ENCODE measurements around the gene KCNIP3. TPM values are rescaled to one million over a fixed set of nuclear protein-coding genes. Genes with fewer than 3 reads are reported as not detected.

The KCNIP3 gene
- total and polyA plus RNA-seq, 4 donors: 1.8 to 2.7 (median 2.1) TPM

DNA sequence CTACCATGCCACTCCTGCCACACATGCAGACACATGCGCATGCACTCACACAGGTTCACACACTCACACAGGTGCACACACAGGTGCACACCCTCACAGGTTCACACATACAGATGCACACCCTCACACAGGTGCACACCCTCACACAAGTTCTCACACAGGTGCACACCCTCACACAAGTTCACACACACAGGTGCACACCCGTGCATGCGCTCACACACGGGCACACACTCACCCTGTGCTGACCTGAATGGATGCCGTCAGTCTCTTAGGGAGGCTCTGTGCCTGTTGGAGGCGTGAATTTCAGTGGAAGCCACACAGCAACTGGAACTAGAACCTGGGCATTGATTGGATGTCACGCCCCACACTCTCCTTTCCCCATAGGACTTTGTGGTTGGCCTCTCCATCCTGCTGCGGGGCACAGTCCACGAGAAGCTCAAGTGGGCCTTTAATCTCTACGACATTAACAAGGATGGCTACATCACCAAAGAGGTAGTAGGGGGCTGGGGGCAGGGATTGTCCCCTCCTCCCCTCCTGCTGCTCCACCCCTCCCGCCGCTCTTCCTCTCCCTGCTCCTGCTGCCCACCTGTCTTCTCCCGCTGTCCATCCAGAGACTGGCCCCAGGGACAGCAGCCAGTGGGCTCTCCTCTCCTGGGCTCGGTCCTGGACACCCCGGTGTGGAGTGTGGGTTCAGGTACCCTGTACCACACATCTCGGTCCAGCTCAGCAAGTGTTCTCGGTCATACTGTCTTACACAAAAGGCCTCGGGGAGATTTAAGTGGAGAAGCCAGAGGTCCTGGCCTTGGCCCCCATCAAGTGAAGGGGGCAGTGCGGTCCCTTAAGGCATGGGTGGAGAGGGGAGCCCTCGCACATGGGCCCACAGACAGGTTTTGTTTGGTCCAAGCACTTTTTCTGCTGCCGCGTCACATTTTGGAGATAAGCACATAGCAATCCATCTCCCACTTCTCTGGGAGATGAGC is 84.4 kb downstream of the KCNIP3 start:
- DNase-seq (no peak), ATAC-seq (ENCODE audit: insufficient read depth, low FRiP score) (no peak)
- WGBS, 2 donors: 84 to 89% methylated on average over 22 of the region's 22 CpGs
- Histone ChIP-seq H3K27me3 (ENCODE audit: control insufficient read depth in 3 of 3, insufficient read depth in 3 of 3, low read length in 2 of 3) (no peaks in the 10 kb centered on the region), H3K36me3 (ENCODE audit: control insufficient read depth in 4 of 4, insufficient read depth in 4 of 4, low read length in 4 of 4) (no peaks in the 10 kb centered on the region), H3K9ac (ENCODE audit: insufficient read depth in 1 of 2, low read length in 2 of 2) (no peak overlapping the region), H3K27ac (ENCODE audit: low read depth in 1 of 2, low read length in 1 of 2) (no peak overlapping the region), H3K4me3 (no peak overlapping the region), H3K4me1 (ENCODE audit: control insufficient read depth in 5 of 5, insufficient read depth in 5 of 5, low read length in 5 of 5) (peaks cover 0 to 13% (median 0%) of the 10 kb centered on the region in 5 donors), H3K9me3 (ENCODE audit: control insufficient read depth in 4 of 4, insufficient read depth in 3 of 4, low read length in 3 of 4) (no peaks in the 10 kb centered on the region)
- TF ChIP-seq, protein P1, sequence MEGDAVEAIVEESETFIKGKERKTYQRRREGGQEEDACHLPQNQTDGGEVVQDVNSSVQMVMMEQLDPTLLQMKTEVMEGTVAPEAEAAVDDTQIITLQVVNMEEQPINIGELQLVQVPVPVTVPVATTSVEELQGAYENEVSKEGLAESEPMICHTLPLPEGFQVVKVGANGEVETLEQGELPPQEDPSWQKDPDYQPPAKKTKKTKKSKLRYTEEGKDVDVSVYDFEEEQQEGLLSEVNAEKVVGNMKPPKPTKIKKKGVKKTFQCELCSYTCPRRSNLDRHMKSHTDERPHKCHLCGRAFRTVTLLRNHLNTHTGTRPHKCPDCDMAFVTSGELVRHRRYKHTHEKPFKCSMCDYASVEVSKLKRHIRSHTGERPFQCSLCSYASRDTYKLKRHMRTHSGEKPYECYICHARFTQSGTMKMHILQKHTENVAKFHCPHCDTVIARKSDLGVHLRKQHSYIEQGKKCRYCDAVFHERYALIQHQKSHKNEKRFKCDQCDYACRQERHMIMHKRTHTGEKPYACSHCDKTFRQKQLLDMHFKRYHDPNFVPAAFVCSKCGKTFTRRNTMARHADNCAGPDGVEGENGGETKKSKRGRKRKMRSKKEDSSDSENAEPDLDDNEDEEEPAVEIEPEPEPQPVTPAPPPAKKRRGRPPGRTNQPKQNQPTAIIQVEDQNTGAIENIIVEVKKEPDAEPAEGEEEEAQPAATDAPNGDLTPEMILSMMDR (IDR thresholded peaks at IDR 0.05; ENCODE audit: control extremely low read depth, extremely low read depth): no peak

- TF ChIP-seq, protein P1 (IDR thresholded peaks at IDR 0.05; ENCODE audit: control extremely low read depth, extremely low read depth): no peak
- no peaks in the 10 kb centered on the region for H3K9me3 ChIP-seq (ENCODE audit: control insufficient read depth in 4 of 4, insufficient read depth in 3 of 4, low read length in 3 of 4)
- no peak overlapping the region for H3K9ac ChIP-seq (ENCODE audit: insufficient read depth in 1 of 2, low read length in 2 of 2)
- no peaks in the 10 kb centered on the region for H3K27me3 ChIP-seq (ENCODE audit: control insufficient read depth in 3 of 3, insufficient read depth in 3 of 3, low read length in 2 of 3)
- peaks cover 0 to 13% (median 0%) of the 10 kb centered on the region in 5 donors for H3K4me1 ChIP-seq (ENCODE audit: control insufficient read depth in 5 of 5, insufficient read depth in 5 of 5, low read length in 5 of 5)
- no peak for DNase-seq
- no peaks in the 10 kb centered on the region for H3K36me3 ChIP-seq (ENCODE audit: control insufficient read depth in 4 of 4, insufficient read depth in 4 of 4, low read length in 4 of 4)
- ATAC-seq (ENCODE audit: insufficient read depth, low FRiP score): no peak
- no peak overlapping the region for H3K4me3 ChIP-seq
- H3K27ac ChIP-seq (ENCODE audit: low read depth in 1 of 2, low read length in 1 of 2): no peak overlapping the region
- 92 to 95% methylated on average over 20 of the region's 20 CpGs for WGBS, 2 donors
Observed at GRCh38 chr2:95382192-95382591, 85.0 kb downstream of the KCNIP3 start.

DNA sequence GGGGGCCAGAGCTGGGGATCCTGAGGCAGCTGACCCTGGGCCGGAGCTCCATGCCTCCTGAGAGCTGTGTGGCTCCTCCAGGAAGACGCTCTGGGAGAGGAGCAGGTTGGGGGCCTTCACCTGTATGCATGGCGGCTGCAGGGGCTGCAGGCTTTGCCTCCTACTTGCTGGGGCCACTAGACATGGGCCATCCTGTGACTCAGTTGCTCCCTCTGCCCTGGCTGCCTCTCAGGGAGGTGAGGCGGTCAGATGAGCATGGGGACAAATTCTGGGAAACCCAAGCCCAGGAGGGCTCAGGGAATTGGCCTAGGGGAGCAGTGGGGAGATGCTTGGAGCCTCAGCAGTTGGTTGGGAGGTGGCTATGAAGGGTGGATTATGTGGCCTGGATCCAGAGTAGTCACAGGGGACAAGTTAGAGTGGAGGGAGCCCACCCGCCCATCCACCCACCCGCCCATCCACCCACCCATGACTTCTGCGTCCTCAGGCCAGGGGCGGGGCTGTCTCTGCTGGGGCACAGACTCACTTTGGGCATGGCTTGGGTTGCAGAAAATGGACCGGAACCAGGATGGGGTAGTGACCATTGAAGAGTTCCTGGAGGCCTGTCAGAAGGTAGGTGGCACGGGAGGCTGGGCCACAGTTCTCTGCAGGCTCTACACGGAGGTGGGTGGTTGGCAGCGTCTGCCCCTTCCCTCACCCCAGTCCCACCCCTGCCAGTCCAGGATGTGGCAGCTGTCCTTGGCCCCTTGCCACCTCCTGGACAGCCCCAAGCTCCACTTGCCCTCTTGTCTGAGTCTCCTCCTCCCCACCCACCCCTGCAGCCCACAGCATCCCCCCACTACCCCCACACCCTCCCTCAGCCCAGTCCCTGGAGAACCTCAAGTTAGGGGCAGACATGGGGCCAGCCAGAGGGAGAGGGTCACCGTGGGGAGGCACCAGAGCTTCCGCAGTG is 85.8 kb downstream of the KCNIP3 start:
- 83 to 86% methylated on average over 13 to 14 of the region's 14 CpGs for WGBS, 2 donors
- ATAC-seq (ENCODE audit: insufficient read depth, low FRiP score) (no peak), DNase-seq (no peak)
- H3K4me3 ChIP-seq: no peak overlapping the region
- no peaks in the 10 kb centered on the region for H3K36me3 ChIP-seq (ENCODE audit: control insufficient read depth in 4 of 4, insufficient read depth in 4 of 4, low read length in 4 of 4)
- no peaks in the 10 kb centered on the region for H3K9me3 ChIP-seq (ENCODE audit: control insufficient read depth in 4 of 4, insufficient read depth in 3 of 4, low read length in 3 of 4)
- no peaks in the 10 kb centered on the region for H3K27me3 ChIP-seq (ENCODE audit: control insufficient read depth in 3 of 3, insufficient read depth in 3 of 3, low read length in 2 of 3)
- H3K4me1 ChIP-seq (ENCODE audit: control insufficient read depth in 5 of 5, insufficient read depth in 5 of 5, low read length in 5 of 5): peaks cover 0 to 13% (median 0%) of the 10 kb centered on the region in 5 donors
- TF ChIP-seq, protein P1 (IDR thresholded peaks at IDR 0.05; ENCODE audit: control extremely low read depth, extremely low read depth): no peak
- H3K27ac ChIP-seq (ENCODE audit: low read depth in 1 of 2, low read length in 1 of 2): no peak overlapping the region
- no peak overlapping the region for H3K9ac ChIP-seq (ENCODE audit: insufficient read depth in 1 of 2, low read length in 2 of 2)
